GM18870 (cell line): ENCODE measurements around the gene OPCML.

Experiments used
- ATAC-seq: cut with Tn5 transposase; IDR thresholded peaks from one replicate; pipeline ENCODE4 v1.9.1; 2021; ENCODE audit warnings: moderate library complexity; ENCODE audit not compliant: unreplicated experiment

Gene OPCML

DNA sequence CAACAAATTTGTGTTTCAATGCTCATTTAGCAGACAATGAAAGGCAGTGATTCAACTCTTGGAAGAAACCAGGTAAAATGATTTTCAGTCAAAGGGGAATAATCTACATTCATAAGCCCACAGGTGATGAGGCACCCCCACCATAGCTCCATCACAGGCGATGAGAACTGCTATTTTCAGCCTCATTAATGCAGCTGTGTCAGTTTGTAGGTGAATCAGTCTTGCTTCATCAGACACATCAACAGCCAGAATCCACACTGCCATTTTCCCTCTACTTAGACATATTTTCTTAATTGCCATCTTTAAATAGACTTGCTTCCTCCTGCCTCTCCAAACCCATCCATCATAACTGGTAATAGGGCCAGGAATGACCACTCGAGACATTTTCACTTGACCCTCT lies 701.0 kb downstream of the OPCML start:
- ATAC-seq: no peak

GRCh38 chr11:132824642-132825041 lies 707.7 kb downstream of the OPCML start:
- ATAC-seq: no peak

- ATAC-seq: no peak
Measured at GRCh38 chr11:132822276-132822675, 710.0 kb downstream of the OPCML start.

GRCh38 chr11:132821499-132821898 lies 710.8 kb downstream of the OPCML start:
- ATAC-seq: no peak

DNA sequence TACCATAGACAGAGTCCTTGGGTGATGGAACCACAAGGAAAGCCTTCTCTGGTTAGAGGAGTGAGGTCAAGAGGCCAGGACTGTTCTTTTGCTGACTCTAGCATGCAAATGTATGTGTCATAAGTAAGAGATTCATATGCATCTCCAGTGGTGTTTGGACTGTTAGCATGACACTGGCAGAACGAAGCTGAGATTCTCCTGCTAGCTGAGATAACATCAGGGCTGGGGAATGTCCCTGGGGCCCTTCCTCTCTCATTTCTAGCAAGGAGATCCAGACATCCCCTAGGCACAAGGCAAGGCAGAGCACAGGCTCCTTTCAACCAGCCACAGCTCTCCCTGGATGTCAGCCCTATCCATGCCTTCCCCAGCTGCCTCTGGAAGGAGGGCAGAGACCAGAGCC lies 711.3 kb downstream of the OPCML start:
- no peak for ATAC-seq

GRCh38 chr11:132818951-132819350 lies 713.4 kb downstream of the OPCML start:
- no peak for ATAC-seq

DNA sequence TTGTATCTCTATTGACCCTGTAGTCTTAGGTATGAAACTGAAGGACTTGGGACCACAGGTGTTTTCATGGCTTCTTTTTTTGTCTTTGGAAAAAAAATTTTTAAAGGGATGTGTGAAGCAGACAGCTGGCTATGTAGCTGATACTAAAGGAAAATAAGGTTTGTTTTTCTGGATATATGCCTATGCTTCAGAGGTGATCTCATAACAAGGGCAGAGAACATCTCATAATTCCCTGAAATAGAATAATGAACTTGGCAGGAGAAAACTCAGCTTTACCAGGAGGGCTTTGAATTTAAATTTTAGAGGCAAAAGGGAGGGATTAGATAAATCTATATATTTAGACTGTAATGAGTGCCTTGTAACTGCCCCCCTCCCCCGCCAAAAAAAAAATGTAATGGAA lies 714.9 kb downstream of the OPCML start:
- no peak for ATAC-seq

GRCh38 chr11:132814410-132814809 lies 717.9 kb downstream of the OPCML start:
- no peak for ATAC-seq

GRCh38 chr11:132811649-132812048 lies 720.7 kb downstream of the OPCML start:
- ATAC-seq: no peak

- ATAC-seq: no peak
Measured at GRCh38 chr11:132809070-132809469, 723.2 kb downstream of the OPCML start.

DNA sequence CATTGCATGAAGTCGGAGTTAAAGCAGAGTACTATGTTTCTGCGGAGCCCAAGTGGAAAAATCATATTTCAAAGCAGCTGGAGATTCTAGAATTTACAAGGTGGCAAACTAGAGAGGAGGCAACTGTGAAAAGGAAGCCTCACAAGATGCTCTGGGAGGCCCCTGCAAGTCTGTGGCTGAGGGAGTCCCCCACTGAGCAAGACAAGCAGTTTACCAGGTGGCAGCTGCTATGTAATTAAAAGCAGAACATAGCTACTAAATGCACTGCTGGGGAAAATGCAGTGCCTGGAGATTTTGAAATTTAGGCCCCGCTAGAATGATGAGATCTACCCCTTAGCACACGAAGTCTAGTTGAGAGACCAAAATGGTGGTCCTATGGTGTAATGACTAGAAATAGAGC lies 728.0 kb downstream of the OPCML start:
- no peak for ATAC-seq

DNA sequence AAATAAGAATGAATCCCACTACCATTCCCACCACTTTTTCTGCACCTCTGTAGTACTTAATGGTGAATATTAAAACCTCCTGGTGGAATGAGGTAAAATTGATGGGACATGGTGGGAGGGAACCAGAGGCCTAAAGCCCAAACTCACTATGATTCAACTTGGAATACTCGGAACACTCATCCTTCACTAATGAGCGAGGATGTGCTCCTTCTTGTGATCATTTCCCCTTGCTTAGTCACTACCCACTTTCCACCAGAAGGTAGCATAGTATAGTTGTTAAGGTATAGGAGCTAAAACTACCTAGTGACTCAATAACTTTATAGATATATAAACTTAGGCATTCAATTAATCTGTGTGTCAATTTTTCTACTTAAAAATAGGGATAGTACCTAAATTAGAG lies 728.9 kb downstream of the OPCML start:
- no peak for ATAC-seq

DNA sequence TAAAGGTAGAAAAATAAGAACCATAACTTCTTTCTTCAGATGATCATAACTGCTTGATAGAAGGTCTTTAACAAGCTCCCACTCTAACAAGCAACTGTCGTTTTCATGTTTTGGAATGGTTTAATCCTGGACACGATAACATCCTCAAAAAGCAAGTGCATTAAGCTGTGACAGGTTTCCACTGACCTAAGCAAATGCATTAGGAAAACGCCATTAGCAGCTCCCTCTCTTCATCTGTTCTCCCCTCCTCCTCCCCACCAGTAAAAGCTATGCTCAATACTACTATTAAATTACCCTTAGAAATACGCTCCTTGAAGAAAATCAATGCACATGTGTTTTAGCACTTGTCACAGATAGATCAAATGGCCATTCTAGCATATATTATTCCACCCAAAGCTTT lies 729.4 kb downstream of the OPCML start:
- no peak for ATAC-seq

DNA sequence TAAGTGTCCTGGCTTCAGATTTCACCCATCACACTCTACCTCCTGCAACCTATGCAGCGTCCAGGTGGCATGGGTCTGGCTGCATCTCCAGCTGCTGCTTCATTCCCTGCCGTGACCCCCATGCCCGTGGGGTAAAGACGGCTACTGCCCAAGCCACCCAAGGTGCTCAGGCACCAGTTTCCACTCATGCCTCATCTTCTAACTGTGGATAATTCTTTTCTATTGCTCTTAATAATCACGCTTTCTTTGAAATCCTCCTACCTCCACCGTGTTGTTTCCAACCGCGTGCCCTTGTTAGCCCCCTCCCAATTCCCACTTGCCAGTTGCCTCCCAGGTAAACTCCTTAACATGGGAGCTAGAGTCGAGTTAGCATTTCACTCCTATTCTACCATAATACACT lies 738.5 kb downstream of the OPCML start:
- no peak for ATAC-seq

- no peak for ATAC-seq
Measured at GRCh38 chr11:132792341-132793140, 739.8 kb downstream of the OPCML start.

GRCh38 chr11:132790971-132791370 lies 741.3 kb downstream of the OPCML start:
- ATAC-seq: no peak

DNA sequence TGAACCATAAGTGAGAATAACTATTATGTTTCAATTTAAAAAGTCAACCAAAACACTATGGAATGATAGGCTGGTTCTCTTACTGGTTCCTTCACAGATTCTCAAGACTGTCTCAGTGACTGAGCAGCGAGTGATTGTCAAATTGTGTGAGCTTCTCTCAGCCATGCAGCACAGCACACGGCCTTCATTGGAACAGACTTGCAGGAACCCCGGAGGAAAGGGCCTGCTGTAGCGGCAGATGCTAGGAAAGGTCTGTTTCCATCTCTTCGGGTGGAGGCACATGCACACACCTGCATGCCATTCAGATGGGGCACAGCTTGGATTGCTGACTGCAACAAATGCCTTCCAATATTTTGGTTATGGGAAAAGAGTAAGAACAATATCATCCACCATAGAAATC lies 741.8 kb downstream of the OPCML start:
- ATAC-seq: no peak

DNA sequence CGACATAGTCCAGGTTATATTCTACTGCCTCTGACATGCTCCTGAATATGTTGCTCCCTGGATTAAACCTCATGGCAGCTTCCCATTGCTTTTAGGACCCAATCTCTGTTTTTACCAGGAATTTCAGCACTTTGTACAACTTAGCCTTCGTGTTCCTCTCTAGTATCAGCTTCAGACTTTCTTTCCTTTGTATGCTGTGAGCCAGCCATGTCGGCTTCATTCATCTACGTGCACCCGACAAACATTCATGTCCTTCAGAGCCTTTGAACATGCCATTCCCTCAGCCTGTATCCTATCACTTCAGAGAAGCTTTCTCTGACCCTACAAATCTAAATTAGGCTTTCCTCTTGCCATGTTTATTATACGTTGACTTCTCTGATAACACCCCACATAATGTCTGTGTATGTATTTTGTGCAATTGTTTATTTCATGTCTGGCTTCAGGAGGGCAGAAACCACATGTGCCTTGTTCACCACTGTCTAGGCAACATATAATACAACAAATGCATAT lies 743.4 kb downstream of the OPCML start:
- no peak for ATAC-seq

GRCh38 chr11:132785878-132786277 lies 746.4 kb downstream of the OPCML start:
- ATAC-seq: no peak

DNA sequence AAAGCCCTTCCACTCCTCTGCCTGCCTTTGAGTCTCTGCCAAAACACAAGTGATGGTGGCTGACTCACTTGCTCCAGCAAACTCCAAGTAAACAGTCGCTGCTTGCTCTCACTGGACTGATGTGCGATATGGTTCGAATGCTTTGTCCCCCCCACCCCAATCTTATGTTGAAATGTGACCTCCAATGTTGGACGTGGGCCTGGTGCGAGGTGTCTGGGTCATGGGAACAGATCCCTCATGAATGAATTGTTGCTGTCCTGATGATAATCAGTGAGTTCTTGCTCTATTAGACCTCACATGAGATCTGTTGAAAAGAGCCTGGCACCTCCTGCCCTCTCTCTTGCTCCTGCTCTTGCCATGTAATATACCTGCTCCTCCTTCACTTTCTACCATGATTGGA lies 747.9 kb downstream of the OPCML start:
- ATAC-seq: no peak

DNA sequence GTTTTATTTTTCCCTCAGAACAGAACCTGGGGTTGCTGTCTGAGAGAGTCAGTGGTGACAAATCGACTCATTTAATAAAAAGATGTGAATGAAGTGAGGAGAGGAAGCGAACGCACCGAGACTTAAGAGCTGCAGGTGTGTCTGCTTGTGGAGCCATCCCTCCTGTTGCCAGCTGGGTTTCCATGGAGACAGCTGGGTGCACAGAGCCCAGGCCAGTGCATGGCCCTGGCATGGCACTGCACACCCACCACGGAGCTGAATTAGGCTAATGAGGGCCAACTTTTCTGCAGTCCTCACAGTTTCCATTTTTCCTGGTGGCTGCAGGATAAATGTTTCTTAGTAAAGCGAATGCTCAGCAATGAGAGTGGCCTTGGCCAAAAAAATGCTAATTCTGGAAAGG lies 750.2 kb downstream of the OPCML start:
- ATAC-seq: no peak

- ATAC-seq: no peak
Measured at GRCh38 chr11:132780046-132780445, 752.3 kb downstream of the OPCML start.

- no peak for ATAC-seq
Measured at GRCh38 chr11:132779497-132779896, 752.8 kb downstream of the OPCML start.
